Naive thymus-derived CD4-positive, alpha-beta T cell (primary cell): ENCODE data around the gene NDC80. TPM values are rescaled to one million over a fixed set of nuclear protein-coding genes. Genes with fewer than 3 reads are reported as not detected.
"Not testable (repeated sequence)": the region's sequence is repeated elsewhere in the genome, so short reads cannot be mapped to it uniquely, and the experiment has no call there.

Experiments used
- ATAC-seq: fragments of 150-1000 bp; cut with Tn5 transposase; 2 replicates; pipeline ENCODE4 v1.10.0; 2021; ENCODE audit warnings: mild to moderate bottlenecking, moderate library complexity
- CTCF ChIA-PET: fragments of 350-600 bp; sonication (Branson Sonifier 250); formaldehyde crosslinking; loops from one replicate; lab custom pipeline; 2021; ENCODE audit warnings: antibody characterized with exemption; lab: Charles Lee
- POLR2A ChIA-PET: fragments of 350-600 bp; sonication (Branson Sonifier 250); formaldehyde crosslinking; loops from one replicate; lab custom pipeline; 2021; ENCODE audit warnings: antibody characterized with exemption, inconsistent platforms; lab: Charles Lee
- DNase-seq, 9 donors: peaks; one replicate each; pipeline versions ENCODE4 v3.0.0 to v3.0.0-alpha.2; 2020 to 2022; ENCODE audit warnings: mixed read lengths in 1 of 9
- H3K27ac ChIP-seq: one replicate; pipeline ENCODE4 v1.7.0; 2013; ENCODE audit warnings: mild to moderate bottlenecking, low read depth, low read length, moderate library complexity
- H3K27me3 ChIP-seq, 2 donors: one replicate each; pipeline ENCODE4 v1.7.0; 2013; ENCODE audit warnings: low read length in 2 of 2, mild to moderate bottlenecking in 2 of 2, moderate library complexity in 2 of 2; ENCODE audit not compliant: control insufficient read depth in 2 of 2, insufficient read depth in 2 of 2
- H3K36me3 ChIP-seq, 3 experiments: 1 replicate in 2 of 3; 2 replicates in 1 of 3; pipeline ENCODE4 v1.7.0; 2013; ENCODE audit warnings: low read length in 3 of 3, mild to moderate bottlenecking in 3 of 3, moderate library complexity in 1 of 3; ENCODE audit not compliant: insufficient read depth in 3 of 3, control insufficient read depth in 2 of 3
- H3K4me1 ChIP-seq, 2 donors: one replicate each; pipeline ENCODE4 v1.7.0; 2013; ENCODE audit warnings: low read length in 2 of 2, mild to moderate bottlenecking in 2 of 2, moderate library complexity in 1 of 2; ENCODE audit not compliant: control insufficient read depth in 2 of 2, insufficient read depth in 2 of 2
- H3K4me3 ChIP-seq: 2 replicates; pipeline ENCODE4 v1.7.0; 2013; ENCODE audit warnings: mild to moderate bottlenecking, low read length
- H3K9me3 ChIP-seq, 3 experiments: 1 replicate in 2 of 3; 2 replicates in 1 of 3; pipeline ENCODE4 v1.7.0; 2013; ENCODE audit warnings: low read length in 3 of 3; ENCODE audit not compliant: control insufficient read depth in 2 of 3
- H3K27ac Mint-ChIP-seq, 9 donors: one replicate each; pipeline ENCODE4 v1.8.0; 2020 to 2022; ENCODE audit warnings: mixed read lengths in 9 of 9, mild to moderate bottlenecking in 8 of 9, moderate library complexity in 5 of 9, inconsistent platforms in 2 of 9
- H3K27me3 Mint-ChIP-seq, 5 donors: one replicate each; pipeline ENCODE4 v1.8.0; 2021 to 2022; ENCODE audit warnings: mixed read lengths in 5 of 5, mild to moderate bottlenecking in 1 of 5
- H3K36me3 Mint-ChIP-seq, 5 donors: one replicate each; pipeline ENCODE4 v1.8.0; 2020 to 2022; ENCODE audit warnings: mixed read lengths in 5 of 5, mild to moderate bottlenecking in 3 of 5, inconsistent platforms in 1 of 5
- H3K4me1 Mint-ChIP-seq, 7 donors: one replicate each; pipeline ENCODE4 v1.8.0; 2020 to 2022; ENCODE audit warnings: mixed read lengths in 7 of 7, mild to moderate bottlenecking in 3 of 7, inconsistent platforms in 1 of 7
- H3K4me3 Mint-ChIP-seq, 10 donors: one replicate each; pipeline ENCODE4 v1.8.0; 2020 to 2022; ENCODE audit warnings: mild to moderate bottlenecking in 10 of 10, mixed read lengths in 10 of 10, moderate library complexity in 6 of 10, inconsistent platforms in 2 of 10
- H3K9me3 Mint-ChIP-seq, 11 donors: one replicate each; pipeline ENCODE4 v1.8.0; 2020 to 2022; ENCODE audit warnings: mixed read lengths in 11 of 11, mild to moderate bottlenecking in 4 of 11, inconsistent platforms in 1 of 11, moderate library complexity in 1 of 11
- intact Hi-C, 2 donors: fragments of 100-400 bp; cut with micrococcal nuclease; formaldehyde crosslinking; loops; one replicate each; pipeline ENCODE4 v1.15.1; 2023
- polyA plus RNA-seq, 2 donors: library from polyadenylated mRNA; unstranded; fragments of 300-500 nt; fragmentation: Illumina TruSeq; gene quantifications; one replicate each; pipeline ENCODE4 v1.2.3, GENCODE V29; 2021
- total RNA-seq, 6 experiments: library from RNA in 5 of 6; stranded (reverse) in 5 of 6; gene quantifications; 1 replicate in 5 of 6; 2 replicates in 1 of 6; pipeline ENCODE4 v1.2.3 and lab custom pipeline; 2021 to 2026

The NDC80 gene
- total and polyA plus RNA-seq, 7 experiments from 2014 or later: 1.3 to 53.6 (median 2.5) TPM

GRCh38 chr18:2538844-2539243, 32.5 kb upstream of the NDC80 start:
- DNase-seq (no peak), ATAC-seq (no peak)
- Mint-ChIP-seq H3K27me3 (no peaks in the 10 kb centered on the region), H3K4me1 (peaks cover 0 to 10% (median 2%) of the 10 kb centered on the region in 7 donors), H3K4me3 (no peak overlapping the region), H3K36me3 (peaks cover 6 to 46% (median 20%) of the 10 kb centered on the region in 5 donors), H3K9me3 (no peaks in the 10 kb centered on the region), H3K27ac (no peak overlapping the region)
- ChIA-PET POLR2A (no interaction called here), CTCF (no interaction called here)
- no peaks in the 10 kb centered on the region for H3K4me1 ChIP-seq
- no peak overlapping the region for H3K4me3 ChIP-seq
- H3K36me3 ChIP-seq: peaks cover 5 to 9% (median 6%) of the 10 kb centered on the region in 3 experiments
- intact Hi-C loops: no loop called here
- no peak overlapping the region for H3K27ac ChIP-seq
- no peaks in the 10 kb centered on the region for H3K9me3 ChIP-seq
- no peaks in the 10 kb centered on the region for H3K27me3 ChIP-seq

GRCh38 chr18:2540575-2540974, 30.8 kb upstream of the NDC80 start:
- peaks cover 5 to 29% (median 8%) of the 10 kb centered on the region in 5 donors for H3K36me3 Mint-ChIP-seq

GRCh38 chr18:2541925-2542563, 29.3 kb upstream of the NDC80 start:
- Mint-ChIP-seq H3K36me3 (peaks cover 0 to 33% (median 4%) of the 10 kb centered on the region in 5 donors), H3K4me1 (peaks cover 0 to 20% (median 7%) of the 10 kb centered on the region in 7 donors)
- not testable (repeated sequence) for H3K27ac ChIP-seq, H3K4me1 ChIP-seq, H3K4me3 ChIP-seq, H3K9me3 Mint-ChIP-seq, H3K4me3 Mint-ChIP-seq, H3K27me3 ChIP-seq, H3K27ac Mint-ChIP-seq, H3K27me3 Mint-ChIP-seq, H3K9me3 ChIP-seq
- ChIA-PET POLR2A (interaction anchor here (0.7 to 1.2 kb wide), 3 partner anchors 95 to 1917 kb away, joined by 4 to 6 read pairs (median 4); partner anchors contain the start of gene SMCHD1), CTCF (interaction anchor here (0.6 to 2.9 kb wide), 14 partner anchors 15 to 1918 kb away, joined by 3 to 21 read pairs (median 3); no protein-coding TSS in a partner anchor)
- ATAC-seq (peak; percentile 70), DNase-seq (peak in 6 of 9 donors; percentile 5 to 46 (median 38))
- intact Hi-C loops: loop anchor here (1.0 to 10.0 kb wide), 5 partner anchors 205 to 1917 kb away; no protein-coding TSS in a partner anchor
- peaks cover 6 to 18% (median 9%) of the 10 kb centered on the region in 3 experiments for H3K36me3 ChIP-seq

More at GRCh38 chr18:2540575-2540974, 30.8 kb upstream of the NDC80 start:
- intact Hi-C loops: loop anchor here in 1 of 2 donors (10.0 kb wide), 1 partner anchor 1916 kb away; no protein-coding TSS in a partner anchor
- H3K4me3 ChIP-seq: no peak overlapping the region
- ChIA-PET CTCF (interaction anchor here (1.0 to 1.3 kb wide), 2 partner anchors 207 to 955 kb away, joined by 3 read pairs; no protein-coding TSS in a partner anchor), POLR2A (interaction anchor here (1.1 kb wide), 1 partner anchor 10 kb away, joined by 3 read pairs; no protein-coding TSS in a partner anchor)
- H3K27ac ChIP-seq: no peak overlapping the region
- no peak overlapping the region for H3K4me3 Mint-ChIP-seq
- H3K4me1 ChIP-seq: no peaks in the 10 kb centered on the region
- H3K27me3 Mint-ChIP-seq: no peaks in the 10 kb centered on the region
- no peak overlapping the region for H3K27ac Mint-ChIP-seq
- peaks cover 5 to 7% (median 6%) of the 10 kb centered on the region in 3 experiments for H3K36me3 ChIP-seq
- no peak for ATAC-seq
- no peaks in the 10 kb centered on the region for H3K27me3 ChIP-seq
- no peak for DNase-seq
- no peaks in the 10 kb centered on the region for H3K9me3 ChIP-seq
- peaks cover 0 to 11% (median under 1%) of the 10 kb centered on the region in 7 donors for H3K4me1 Mint-ChIP-seq
- no peaks in the 10 kb centered on the region for H3K9me3 Mint-ChIP-seq

GRCh38 chr18:2545155-2545554, 26.2 kb upstream of the NDC80 start:
- no peak overlapping the region for H3K27ac ChIP-seq
- H3K9me3 ChIP-seq: no peaks in the 10 kb centered on the region
- intact Hi-C loops: loop anchor here (5.0 to 10.0 kb wide), 2 partner anchors 1683 to 1920 kb away; no protein-coding TSS in a partner anchor
- ATAC-seq (no peak), DNase-seq (no peak)
- Mint-ChIP-seq H3K27ac (no peak overlapping the region), H3K36me3 (peaks cover 0 to 28% (median 9%) of the 10 kb centered on the region in 5 donors), H3K9me3 (no peaks in the 10 kb centered on the region), H3K4me1 (peaks cover 3 to 38% (median 23%) of the 10 kb centered on the region in 7 donors), H3K4me3 (no peak overlapping the region), H3K27me3 (no peaks in the 10 kb centered on the region)
- POLR2A ChIA-PET: interaction anchor here (0.8 kb wide), 1 partner anchor 139 kb away, joined by 3 read pairs; no protein-coding TSS in a partner anchor
- no peaks in the 10 kb centered on the region for H3K4me1 ChIP-seq
- no peaks in the 10 kb centered on the region for H3K27me3 ChIP-seq
- peaks cover 0 to 17% (median 14%) of the 10 kb centered on the region in 3 experiments for H3K36me3 ChIP-seq
- CTCF ChIA-PET: interaction anchor here (0.6 kb wide), 2 partner anchors 9 to 141 kb away, joined by 3 read pairs; no protein-coding TSS in a partner anchor
- no peak overlapping the region for H3K4me3 ChIP-seq

- peak; percentile 72 for ATAC-seq
- no peaks in the 10 kb centered on the region for H3K9me3 ChIP-seq
- intact Hi-C loops: loop anchor here (1.0 to 10.0 kb wide), 9 partner anchors 57 to 1923 kb away; no protein-coding TSS in a partner anchor
- H3K27me3 ChIP-seq: no peaks in the 10 kb centered on the region
- Mint-ChIP-seq H3K27me3 (no peaks in the 10 kb centered on the region), H3K36me3 (peaks cover 0 to 42% (median 21%) of the 10 kb centered on the region in 5 donors), H3K4me1 (peaks cover 3 to 33% (median 23%) of the 10 kb centered on the region in 7 donors), H3K27ac (peak overlapping the region in 3 of 9 donors; percentile 0 to 10 (median 6)), H3K4me3 (no peak overlapping the region), H3K9me3 (no peaks in the 10 kb centered on the region)
- no peak overlapping the region for H3K27ac ChIP-seq
- ChIA-PET CTCF (interaction anchor here (0.7 to 1.8 kb wide), 11 partner anchors 8 to 1707 kb away, joined by 3 to 8 read pairs (median 4); no protein-coding TSS in a partner anchor), POLR2A (interaction anchor here (0.5 to 2.2 kb wide), 5 partner anchors 27 to 1819 kb away, joined by 3 to 15 read pairs (median 5); no protein-coding TSS in a partner anchor)
- no peaks in the 10 kb centered on the region for H3K4me1 ChIP-seq
- peaks cover 1 to 22% (median 17%) of the 10 kb centered on the region in 3 experiments for H3K36me3 ChIP-seq
- no peak overlapping the region for H3K4me3 ChIP-seq
- DNase-seq: peak in 7 of 9 donors; percentile 13 to 50 (median 37)
These were observed 23.8 kb upstream of the NDC80 start for GRCh38 chr18:2547477-2548087.

- no peaks in the 10 kb centered on the region for H3K9me3 ChIP-seq
- H3K4me1 ChIP-seq: no peaks in the 10 kb centered on the region
- H3K27ac Mint-ChIP-seq: peak overlapping the region in 1 of 9 donors; percentile 60
- CTCF ChIA-PET: interaction anchor here (0.7 to 0.8 kb wide), 2 partner anchors 9 to 18 kb away, joined by 3 read pairs; no protein-coding TSS in a partner anchor
- ATAC-seq (no peak), DNase-seq (no peak)
- H3K4me3 ChIP-seq: no peak overlapping the region
- no peaks in the 10 kb centered on the region for H3K27me3 ChIP-seq
- intact Hi-C loops: loop anchor here (5.0 to 10.0 kb wide), 2 partner anchors 1687 to 1925 kb away; no protein-coding TSS in a partner anchor
- peaks cover 0 to 42% (median 22%) of the 10 kb centered on the region in 5 donors for H3K36me3 Mint-ChIP-seq
- no peak overlapping the region for H3K27ac ChIP-seq
- no peak overlapping the region for H3K4me3 Mint-ChIP-seq
- no peaks in the 10 kb centered on the region for H3K9me3 Mint-ChIP-seq
- H3K27me3 Mint-ChIP-seq: no peaks in the 10 kb centered on the region
- H3K4me1 Mint-ChIP-seq: peaks cover 3 to 37% (median 26%) of the 10 kb centered on the region in 7 donors
- H3K36me3 ChIP-seq: peaks cover 4 to 22% (median 17%) of the 10 kb centered on the region in 3 experiments
- POLR2A ChIA-PET: interaction anchor here (1.4 kb wide), 1 partner anchor 106 kb away, joined by 4 read pairs; the partner anchor contains the start of gene SMCHD1
These were observed 21.9 kb upstream of the NDC80 start for GRCh38 chr18:2549462-2549861.
